ENCODE results near the gene LRCH3.

GRCh38 chr3:197913641-197914380, 122.8 kb downstream of the LRCH3 start:
- TF ChIP-seq CTCF (IDR thresholded peaks at IDR 0.05) (no peak), POLR2AphosphoS5 (IDR thresholded peaks at IDR 0.05; ENCODE audit: low read depth, low read length) (no peak), SIN3A (IDR thresholded peaks at IDR 0.05; ENCODE audit: borderline replicate concordance, insufficient read depth, low read depth, low read length) (no peak), TCF7L2 (IDR thresholded peaks at IDR 0.05; ENCODE audit: low read depth, low read length) (no peak), REST (IDR thresholded peaks at IDR 0.05; ENCODE audit: insufficient read depth in 1 of 2, low read depth in 2 of 2, low read length in 1 of 2) (no peak)
